Suppressor macrophage (primary cell): Measurements from ENCODE around the gene NUP98.

Experiments
- DNase-seq, 4 experiments: peaks; one replicate each; pipeline ENCODE4 v3.0.0-alpha.2; 2020 to 2022
- total RNA-seq, 17 experiments: gene quantifications; one replicate each; lab custom pipeline; 2026; ENCODE audit warnings: mixed read lengths in 6 of 17, inconsistent platforms in 3 of 17; lab: John Stamatoyannopoulos, UW

Gene NUP98
- 183 to 237 (median 204) reads per million in 17 experiments for total RNA-seq

- DNase-seq = peak; percentile 100
Observed at GRCh38 chr11:3797329-3798090, at the start of gene NUP98. NUP98 (minus strand) TSS chr11:3797554; CDS start chr11:3782117, 15,437 bp downstream.

GRCh38 chr11:3845670-3846069, 48.3 kb upstream of the NUP98 start:
- DNase-seq = no peak

- DNase-seq = no peak
Observed at GRCh38 chr11:3845246-3845645, 47.9 kb upstream of the NUP98 start.

GRCh38 chr11:3843326-3843725, 46.0 kb upstream of the NUP98 start:
- DNase-seq = peak in 1 of 4 experiments; percentile 53

- peak; percentile 94 to 97 (median 95) for DNase-seq
Observed at GRCh38 chr11:3841426-3842350, 44.3 kb upstream of the NUP98 start.

- DNase-seq = peak in 3 of 4 experiments; percentile 82 to 95 (median 93)
Observed at GRCh38 chr11:3840870-3841425, 43.6 kb upstream of the NUP98 start, which contains the start of gene RHOG. RHOG (minus strand) TSS chr11:3840959; CDS start chr11:3828138, 12,821 bp downstream.

- DNase-seq = peak in 2 of 4 experiments; percentile 31 to 47
Observed at GRCh38 chr11:3840004-3840869, 42.9 kb upstream of the NUP98 start.

GRCh38 chr11:3838504-3838903, 41.1 kb upstream of the NUP98 start:
- peak in 3 of 4 experiments; percentile 42 to 75 (median 70) for DNase-seq

GRCh38 chr11:3837793-3838192, 40.4 kb upstream of the NUP98 start:
- DNase-seq = peak; percentile 86 to 96 (median 93)

GRCh38 chr11:3836903-3837302, 39.5 kb upstream of the NUP98 start:
- DNase-seq = peak in 3 of 4 experiments; percentile 71 to 83 (median 82)

GRCh38 chr11:3835751-3836150, 38.4 kb upstream of the NUP98 start:
- DNase-seq = peak in 3 of 4 experiments; percentile 49 to 71 (median 60)

- peak; percentile 71 to 92 (median 83) for DNase-seq
Observed at GRCh38 chr11:3834664-3835461, 37.5 kb upstream of the NUP98 start.

- DNase-seq = no peak
Observed at GRCh38 chr11:3834349-3834663, 37.0 kb upstream of the NUP98 start.

GRCh38 chr11:3833449-3833848, 36.1 kb upstream of the NUP98 start:
- DNase-seq = no peak

GRCh38 chr11:3832816-3833215, 35.5 kb upstream of the NUP98 start:
- DNase-seq = peak in 1 of 4 experiments; percentile 14

- peak; percentile 84 to 92 (median 92) for DNase-seq
Observed at GRCh38 chr11:3831378-3832239, 34.3 kb upstream of the NUP98 start.

- peak in 3 of 4 experiments; percentile 54 to 59 (median 56) for DNase-seq
Observed at GRCh38 chr11:3830730-3831129, 33.4 kb upstream of the NUP98 start.

GRCh38 chr11:3830088-3830487, 32.7 kb upstream of the NUP98 start:
- no peak for DNase-seq

GRCh38 chr11:3827434-3828186, 30.3 kb upstream of the NUP98 start:
- DNase-seq = no peak
